ENCODE results near the gene MTG2.
A peak's percentile ranks its signal among the peaks of the same experiment; 100 is the strongest.
"Not testable (repeated sequence)": the region's sequence is repeated elsewhere in the genome, so short reads cannot be mapped to it uniquely, and the experiment has no call there.

Gene MTG2

DNA sequence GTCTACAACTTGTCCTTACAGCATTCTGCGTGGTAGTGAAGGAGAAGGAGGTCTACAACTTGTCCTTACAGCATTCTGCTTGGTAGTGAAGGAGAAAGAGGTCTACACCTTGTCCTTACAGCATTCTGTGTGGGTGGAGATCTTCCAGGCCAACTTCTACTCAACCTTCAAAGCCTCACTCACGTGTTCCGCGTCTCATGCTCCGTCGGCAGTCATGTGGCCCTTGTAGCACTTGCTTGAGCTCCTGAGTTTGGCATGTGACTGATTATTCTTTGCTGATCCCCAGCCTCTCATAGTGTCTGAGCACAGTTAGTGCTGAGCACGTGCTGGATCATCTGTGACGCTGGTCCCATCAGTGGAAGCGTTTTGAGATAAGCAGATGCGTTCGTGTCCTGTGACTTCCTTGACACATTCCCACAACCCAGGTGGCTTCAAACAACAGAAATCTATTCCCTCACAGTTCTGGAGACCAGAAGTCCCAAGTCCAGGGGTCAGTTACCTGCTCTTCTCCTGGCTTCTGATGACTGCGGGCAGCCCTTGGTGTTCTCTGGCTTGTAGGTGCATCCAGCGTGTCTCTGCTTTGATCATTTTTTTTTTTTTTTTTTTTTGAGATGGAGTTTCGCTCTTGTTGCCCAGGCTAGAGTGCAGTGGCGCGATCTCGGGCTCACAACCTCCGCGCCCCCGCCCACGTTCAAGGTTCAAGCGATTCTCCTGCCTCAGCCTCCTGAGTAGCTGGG lies 36.6 kb upstream of the MTG2 start:
- DNase-seq, result no peak

DNA sequence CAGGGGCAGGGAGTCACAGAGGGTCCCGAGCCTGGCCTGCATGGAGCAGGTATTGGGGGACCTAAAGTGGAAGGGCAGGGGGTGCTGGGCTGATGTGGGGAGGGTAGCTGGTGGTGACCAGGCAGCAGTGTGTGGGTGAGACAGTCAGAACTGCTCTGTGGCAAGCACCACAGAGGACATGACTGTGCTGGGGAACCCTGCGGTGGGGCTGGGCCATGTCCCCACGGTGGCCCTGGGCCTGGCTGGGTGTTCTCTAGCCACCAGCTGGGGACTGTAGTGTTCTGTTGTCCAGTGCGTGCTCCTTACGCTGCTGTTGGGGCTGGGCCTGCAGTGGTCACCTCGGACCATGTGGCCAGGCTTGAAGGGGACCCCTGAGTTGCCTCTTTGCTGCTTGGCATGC lies 35.7 kb upstream of the MTG2 start:
- no peak for DNase-seq

DNA sequence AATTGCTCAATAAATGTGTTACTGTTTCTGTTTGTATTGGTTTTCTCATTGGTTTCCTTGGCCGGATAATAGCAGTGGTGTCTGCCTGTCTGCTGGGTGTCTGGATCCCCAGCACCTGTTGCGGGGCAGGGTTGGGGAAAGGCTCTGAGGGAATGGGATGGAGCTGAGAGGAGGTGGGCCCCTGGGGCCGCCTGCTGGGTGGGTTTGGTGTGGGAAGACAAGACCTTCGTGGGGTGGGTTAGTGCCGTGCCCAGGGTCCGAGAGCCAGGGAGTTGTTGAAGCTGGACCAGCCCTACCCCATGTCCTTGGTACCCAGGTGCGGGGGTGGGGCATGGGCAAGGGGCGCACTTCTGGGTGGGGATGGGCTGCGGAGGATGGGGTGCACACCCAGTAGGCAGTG lies 35.3 kb upstream of the MTG2 start:
- no peak for DNase-seq

DNA sequence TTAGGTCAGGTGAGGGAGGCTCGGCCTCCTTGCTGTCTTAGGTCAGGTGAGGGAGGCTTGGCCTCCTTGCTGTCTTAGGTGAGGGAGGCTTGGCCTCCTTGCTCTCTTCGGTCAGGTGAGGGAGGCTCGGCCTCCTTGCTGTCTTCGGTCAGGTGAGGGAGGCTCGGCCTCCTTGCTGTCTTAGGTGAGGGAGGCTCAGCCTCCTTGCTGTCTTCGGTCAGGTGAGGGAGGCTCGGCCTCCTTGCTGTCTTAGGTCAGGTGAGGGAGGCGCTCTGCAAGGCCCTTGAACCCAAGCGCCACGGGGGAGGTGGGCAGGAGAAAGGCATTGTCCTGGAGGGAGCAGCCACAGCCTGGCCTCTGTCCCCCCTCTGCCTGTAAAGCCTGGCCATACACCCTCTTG lies 34.4 kb upstream of the MTG2 start:
- not testable (repeated sequence) for DNase-seq

DNA sequence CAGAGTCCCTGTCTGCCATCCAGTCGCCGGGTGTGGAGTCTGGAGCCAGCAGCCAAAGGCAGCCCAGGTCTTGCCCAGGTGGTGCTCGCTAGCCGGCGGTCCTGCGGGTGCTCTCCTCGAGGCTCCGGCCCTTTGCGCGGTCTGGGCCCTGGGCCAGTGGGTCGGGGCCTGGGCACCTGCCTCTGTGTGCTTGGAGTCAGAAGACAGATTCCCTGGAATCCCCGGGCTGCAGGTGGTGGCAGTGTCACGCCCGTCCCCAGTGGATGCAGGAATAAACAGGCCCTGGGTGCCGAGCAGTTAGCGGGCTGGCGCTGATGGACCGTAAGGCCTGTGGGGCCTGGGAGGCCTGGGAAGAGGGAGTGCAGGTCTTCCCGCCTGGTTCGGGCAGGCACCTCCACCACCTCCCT lies 33.9 kb upstream of the MTG2 start:
- no peak for DNase-seq

DNA sequence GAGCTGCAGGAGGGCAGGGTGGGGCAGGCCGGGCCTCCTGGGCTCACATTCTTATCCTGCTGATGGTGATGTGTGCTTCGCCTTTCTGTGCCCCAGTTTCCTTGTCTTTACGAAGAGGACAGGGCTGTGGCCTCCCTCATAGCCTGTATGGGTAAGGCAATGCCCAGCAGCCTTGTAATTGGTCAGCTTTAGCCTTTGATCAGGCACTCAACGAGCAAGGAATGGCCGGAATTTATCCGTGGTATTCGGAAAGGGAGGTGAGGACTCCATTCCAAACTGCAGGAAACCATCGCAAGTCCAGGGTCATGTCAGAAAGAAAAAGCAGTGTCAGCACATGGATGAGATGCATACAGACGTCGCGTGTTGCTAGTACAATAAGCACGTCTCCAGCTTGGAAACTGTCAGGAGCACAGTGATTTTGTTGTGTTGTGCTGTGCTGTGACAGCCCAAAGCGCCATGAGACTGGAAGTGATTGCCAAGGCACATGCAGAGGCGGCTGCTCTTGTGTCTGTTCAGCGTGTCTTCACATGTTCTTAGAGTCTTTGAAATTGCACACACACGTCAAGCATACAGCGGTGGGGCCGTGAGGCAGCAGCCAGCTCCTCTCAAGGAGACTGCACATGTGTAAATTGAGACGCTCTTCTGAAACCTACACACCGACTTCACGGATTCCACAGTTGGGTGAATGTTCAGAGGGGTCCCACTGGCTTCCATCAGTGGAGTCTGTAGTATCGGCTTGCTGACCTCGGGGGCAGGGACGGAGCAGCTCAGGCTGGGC lies 33.1 kb upstream of the MTG2 start:
- DNase-seq, result no peak

DNA sequence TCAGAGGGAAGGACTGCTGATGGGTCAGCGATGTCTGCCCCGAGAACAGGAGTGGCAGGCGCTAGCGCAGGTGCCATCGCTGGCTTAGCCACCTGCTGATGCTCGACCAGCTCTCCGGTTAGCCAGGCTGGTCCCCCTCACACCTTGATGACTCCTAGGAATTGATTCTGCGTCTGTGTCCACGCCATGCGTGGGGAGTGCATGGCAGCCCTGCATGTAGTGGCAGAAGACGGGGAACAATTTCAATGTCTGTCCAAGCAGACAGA lies 32.6 kb upstream of the MTG2 start:
- no peak for DNase-seq

DNA sequence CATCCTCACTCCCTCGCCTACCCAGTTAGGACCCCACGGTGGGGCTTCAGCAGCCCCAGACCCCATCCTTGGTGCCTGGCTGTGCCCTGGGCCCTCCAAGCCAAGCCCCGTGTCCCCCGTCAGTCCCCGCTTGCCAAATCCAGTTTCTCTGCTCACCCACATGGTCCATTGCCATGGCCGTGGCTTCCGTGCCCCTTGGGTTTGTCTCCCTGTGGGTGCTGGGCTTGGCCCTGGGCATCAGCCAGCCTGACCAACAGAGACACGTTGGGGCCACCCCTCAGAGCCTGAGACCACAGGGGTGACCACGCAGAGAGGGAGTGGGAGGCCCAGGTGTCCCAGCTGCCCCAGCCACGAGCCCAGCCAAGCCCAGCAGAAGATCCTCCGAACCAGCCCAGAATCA lies 31.6 kb upstream of the MTG2 start:
- DNase-seq, result no peak

DNA sequence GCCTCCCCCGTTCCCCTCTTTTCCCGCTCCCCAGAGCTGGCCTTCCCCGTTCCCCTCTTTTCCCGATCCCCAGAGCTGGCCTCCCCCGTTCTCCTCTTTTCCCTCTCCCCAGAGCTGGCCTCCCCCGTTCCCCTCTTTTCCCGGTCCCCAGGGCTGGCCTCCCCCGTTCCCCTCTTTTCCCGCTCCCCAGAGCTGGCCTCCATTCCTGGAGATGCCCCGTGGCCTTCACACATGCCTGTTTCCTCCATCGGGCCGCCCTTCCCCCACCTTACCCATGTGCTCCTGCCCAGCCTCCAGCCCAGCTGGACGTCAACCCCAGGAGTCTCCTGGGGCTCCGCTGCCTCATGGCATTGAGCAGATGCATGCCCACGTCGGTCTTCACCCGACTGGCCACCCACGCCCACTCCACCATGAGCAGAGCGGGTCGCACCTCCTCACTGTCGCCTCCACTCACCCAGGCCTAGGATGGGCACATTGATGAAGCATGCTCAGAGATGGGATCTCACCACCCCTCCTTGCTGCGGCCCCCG lies 30.9 kb upstream of the MTG2 start:
- DNase-seq, result no peak

DNA sequence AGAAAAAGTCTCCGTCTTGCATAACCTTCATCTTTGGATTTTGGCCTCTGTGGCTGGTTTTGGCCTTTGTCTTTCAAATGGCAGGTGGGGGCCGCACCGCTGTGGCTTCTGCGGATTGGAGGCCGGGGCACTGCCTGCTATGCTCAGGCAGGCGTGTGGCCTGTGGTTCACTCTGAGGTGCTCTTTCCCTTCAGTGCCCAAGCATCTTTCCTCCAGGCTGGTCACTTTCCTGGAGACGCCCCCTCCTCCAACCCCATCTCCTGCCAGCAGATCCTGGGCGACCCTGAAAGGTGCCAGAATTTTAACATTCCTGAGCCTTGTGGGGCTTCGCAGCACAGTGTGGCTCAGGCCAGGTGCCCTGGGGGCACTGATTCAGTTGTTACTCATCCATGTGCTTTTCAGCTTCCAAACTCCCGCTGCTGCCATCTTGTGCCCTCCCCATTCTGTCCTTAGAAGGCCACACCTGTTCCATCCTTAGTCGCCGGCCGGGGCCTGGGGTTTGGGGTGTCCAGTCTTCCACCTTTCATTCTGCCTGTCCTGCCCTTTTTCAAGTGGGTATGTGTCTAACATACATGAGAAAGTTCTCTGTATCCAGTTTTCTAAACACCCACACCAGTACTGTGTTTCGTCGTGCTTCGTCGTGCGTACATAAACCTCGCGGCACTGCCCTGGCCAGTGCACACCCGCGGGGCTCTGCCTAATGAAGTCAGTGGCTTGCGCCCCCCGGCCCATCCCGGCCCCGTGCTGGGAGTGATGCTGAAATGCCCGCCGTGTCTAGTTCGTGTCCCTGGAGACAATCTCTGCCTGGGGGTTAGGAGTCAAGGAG lies 27.2 kb upstream of the MTG2 start:
- DNase-seq, result no peak

DNA sequence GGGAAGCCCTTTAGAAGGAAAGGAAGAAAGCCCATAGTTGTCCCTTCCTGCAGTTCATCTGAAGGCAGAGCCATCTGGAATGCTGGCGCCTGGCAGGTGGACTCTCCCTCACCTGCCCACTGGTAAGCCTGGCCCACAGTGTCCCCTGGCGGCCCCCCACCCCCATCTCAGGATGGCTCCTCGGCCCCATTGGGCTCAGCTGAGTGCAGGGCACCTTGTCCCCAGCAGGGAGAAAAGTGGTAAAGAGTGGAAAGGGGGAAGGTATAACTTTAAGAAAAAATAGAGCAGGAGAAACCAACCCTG lies 26.6 kb upstream of the MTG2 start:
- DNase-seq, result no peak

DNA sequence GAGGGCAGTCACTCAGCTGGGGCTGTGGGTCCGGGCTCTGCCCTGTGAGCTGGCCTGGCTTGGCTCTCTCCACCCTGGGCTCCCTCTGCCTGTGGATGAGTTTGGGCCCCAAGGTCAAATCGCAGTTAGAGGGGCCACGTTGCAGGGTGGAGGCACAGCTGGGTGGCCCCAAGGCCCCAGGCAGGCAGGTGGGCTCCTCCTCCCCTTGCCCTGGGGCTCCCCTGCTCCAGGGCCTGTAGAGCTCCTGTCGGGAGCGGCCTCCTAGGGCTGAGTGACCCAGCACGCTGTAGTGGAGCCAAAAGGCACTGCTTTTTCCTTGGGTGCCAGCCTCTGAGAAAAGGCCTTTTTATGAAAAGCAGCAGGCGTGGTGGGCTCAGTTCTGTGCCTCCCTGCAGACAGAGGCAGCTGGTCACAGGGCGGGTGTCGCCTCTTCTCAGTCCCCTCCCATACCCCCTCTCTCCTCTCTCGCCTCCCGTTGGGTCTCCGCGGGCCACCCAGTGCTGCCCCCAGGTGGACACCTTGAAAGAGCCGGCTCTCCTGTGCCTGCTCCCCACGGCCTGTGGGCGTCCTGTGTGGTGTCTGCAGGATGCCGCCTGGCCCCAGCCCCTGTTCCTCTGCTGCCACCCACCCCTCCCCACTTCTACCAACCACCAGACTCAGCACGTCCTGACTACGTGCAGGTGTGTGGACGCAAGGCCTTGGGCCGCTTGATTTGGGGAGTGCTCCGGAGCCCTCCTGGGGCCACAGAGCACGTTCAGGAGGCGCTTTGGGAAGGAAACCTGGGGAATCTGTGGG lies 26.0 kb upstream of the MTG2 start:
- peak; percentile 45 for DNase-seq

DNA sequence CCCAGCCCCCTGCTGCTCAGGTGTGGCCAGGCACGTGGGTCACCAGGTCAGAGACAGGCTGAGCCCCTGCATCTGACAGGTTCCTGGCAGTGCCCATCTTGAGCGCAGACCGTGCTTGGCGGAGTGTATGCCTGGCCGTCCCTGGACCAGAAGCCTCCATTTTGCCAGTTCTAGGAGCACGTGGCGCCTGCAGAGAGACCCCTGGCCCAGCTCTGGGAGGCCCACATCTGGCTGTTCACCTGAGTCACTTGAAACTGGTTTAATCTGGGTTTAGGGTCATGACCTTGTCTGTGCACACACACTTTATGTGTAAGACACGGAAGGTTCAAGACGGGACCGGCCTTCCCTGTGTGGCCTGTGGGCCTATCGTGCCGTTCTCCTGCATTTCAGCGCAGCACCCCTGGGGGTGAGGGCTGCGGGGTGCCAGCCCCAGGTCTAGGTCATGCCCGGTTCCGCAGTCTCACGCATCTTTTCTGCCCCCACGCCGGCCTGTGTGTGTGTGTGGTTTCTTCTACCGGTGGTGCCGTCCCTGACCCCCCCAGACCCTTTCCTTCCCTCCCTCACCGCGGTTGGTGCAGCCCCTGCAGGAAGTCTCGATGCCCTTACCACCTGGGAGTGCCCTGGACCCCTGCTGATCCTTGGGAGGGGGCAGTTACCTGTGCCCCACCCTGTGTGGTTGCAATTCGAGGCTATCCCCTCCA lies 25.3 kb upstream of the MTG2 start:
- no peak for DNase-seq

DNA sequence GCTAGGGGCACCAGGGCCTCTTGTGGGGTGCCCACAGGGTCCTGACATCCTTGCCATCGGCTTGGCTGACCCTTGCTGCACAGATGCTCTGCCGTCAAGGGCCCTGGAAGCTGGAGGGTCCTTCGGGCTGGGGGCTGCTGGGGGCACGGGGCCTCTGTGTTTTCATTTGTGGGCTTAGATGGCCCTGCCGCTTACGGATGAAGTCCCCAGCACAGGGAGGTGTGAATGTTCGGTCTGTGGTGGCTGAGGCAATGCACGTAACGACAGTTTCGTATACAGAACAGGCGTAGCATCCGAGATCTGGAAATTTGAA lies 24.8 kb upstream of the MTG2 start:
- no peak for DNase-seq

DNA sequence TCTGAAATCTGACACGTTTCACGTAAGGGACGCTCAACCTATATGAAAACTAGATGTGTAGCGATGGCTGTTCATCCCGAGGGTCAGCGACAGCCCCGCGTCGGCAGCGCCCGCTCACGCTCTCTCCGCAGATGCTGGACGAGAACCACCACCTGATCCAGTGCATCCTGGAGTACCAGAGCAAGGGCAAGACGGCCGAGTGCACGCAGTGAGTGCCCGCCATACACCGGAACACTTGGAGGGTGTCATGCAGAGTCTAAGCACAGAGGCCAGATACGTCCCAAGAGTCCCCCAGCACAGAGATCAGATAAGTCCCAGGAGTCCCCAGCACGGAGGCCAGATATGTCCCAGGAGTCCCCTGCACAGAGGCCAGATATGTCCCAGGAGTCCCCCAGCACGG lies 24.3 kb upstream of the MTG2 start:
- no peak for DNase-seq

DNA sequence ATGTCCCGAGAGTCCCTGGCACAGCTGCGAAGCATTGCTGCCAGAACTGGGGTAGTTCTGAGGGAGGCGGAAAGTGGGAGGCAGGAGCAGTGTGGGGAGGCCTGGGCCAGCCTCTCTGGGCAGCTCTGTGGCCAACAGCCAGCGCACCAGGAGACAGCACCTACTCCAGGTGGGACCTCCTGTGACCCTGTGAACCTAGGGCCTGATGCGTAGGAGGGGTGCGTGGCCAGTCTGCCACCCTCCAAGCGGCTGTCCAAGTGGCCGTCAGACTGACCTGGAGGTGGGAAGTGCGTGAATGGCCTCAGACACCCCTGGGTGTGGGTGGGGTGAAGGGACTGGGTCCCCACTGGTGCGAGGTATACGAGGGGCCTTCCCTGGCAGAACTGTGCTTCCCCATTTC lies 23.8 kb upstream of the MTG2 start:
- no peak for DNase-seq

DNA sequence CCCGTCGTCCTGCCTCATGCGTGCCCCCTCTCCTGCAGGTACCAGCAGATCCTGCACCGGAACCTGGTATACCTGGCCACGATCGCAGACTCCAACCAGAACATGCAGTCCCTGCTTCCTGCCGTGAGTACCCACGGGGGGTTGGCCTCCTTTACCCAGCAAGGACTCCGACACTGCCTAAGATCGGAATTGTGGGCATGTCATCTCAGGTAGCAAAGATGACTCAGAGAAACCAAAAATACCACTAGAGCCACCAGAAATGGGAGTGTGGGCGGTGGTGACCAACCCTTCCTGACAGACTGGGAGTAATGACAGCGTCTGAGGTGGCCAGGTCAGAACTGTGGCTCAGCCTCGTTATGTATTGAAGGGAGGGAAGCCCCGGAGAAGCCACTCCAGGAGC lies 23.0 kb upstream of the MTG2 start:
- no peak for DNase-seq

DNA sequence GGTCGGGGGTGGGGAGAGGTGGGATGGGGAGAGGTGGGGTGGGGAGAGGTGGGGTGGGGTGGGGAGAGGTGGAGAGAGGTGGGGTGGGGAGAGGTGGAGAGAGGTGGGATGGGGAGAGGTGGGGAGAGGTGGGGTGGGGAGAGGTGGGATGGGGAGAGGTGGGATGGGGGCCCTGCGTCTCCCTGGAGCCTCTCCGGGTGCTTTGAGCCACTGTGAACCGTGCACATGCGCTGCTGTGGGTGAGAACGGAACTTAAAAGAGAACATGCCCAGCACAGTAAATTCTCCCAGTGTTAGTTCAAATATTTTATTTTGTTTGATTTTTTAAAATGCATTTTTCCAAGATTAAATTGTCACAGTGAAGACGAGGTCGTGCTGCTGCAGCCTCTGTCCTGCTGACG lies 22.6 kb upstream of the MTG2 start:
- no peak for DNase-seq

DNA sequence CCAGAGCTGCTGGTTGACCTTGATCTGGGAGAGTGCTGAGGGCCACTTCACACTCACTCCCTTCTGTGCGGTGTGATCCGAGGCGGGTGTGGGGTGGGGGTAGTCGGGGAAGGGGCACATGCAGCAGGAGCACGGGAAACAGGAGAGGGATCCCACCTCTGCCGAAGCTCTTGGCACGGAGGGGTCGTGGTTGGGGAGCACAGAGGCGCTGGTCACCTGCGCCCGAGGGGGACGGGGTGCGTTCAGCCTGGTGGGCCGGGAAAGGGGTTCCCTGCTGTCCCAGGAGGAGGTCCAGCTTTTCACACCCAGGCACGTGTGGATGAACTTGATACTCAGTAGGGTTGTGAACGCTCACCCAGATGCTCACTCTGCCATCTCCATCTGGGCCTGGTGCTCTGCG lies 22.0 kb upstream of the MTG2 start:
- DNase-seq, result no peak

DNA sequence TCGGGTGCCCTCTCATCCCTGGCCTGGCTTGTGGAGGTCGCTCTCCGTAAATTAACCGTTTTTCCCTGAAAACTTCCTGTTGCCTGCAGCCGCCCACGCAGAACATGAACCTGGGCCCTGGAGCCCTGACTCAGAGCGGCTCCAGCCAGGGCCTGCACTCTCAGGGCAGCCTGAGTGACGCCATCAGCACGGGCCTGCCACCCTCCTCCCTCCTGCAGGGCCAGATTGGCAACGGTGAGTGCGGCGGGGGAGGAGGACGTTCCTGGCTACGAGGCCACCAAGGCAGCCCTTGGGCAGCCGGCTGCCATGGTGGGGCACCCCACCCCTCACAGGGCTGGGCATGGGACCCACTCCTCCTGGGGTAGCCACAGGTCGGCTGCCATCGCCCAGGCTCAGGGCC lies 21.5 kb upstream of the MTG2 start:
- DNase-seq, result no peak

DNA sequence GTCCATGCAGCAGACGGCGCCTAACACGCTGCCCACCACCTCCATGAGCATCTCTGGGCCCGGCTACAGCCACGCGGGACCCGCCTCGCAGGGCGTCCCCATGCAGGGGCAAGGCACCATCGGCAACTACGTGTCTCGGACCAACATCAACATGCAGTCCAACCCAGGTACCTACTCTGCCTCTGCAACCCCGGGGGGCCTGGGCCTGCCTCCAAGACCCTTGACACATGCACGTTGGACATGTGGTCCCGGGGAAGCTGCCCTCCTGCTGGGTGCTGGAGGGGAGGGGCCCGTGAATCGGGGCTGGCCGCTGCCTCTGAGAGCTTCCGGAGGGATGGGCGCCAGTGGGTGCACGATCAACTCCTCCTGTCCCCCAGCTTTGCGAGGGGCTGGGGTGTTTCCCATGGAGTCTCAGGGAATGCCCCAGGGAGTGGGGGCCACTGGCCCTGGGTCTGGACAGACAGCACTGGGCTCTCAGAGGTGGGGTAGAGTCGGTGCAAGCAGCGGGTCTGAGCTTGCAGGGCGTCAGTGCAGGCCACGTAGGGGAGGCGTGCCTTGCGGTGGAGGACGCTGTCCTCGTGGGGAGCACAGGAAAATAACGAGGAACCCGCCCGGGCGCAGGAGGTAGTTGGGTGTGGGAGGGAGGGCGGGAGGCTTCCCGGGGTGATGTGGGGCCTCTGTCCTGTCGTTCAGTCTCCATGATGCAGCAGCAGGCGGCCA lies 19.9 kb upstream of the MTG2 start:
- no peak for DNase-seq

DNA sequence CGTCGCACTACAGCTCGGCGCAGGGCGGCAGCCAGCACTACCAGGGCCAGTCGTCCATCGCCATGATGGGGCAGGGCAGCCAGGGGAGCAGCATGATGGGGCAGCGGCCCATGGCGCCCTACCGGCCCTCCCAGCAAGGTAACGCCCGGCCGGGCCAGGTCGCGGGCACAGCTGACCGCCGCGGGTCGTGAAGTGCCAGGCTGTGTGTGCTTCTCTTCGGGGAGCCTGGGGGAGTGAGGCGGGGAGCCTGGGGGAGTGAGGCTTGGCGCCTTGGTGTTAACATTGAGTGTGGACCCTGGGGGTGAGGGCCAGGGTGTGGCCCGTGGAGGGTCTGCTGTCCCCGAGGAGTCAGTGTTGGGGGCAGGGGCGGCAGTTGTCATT lies 19.4 kb upstream of the MTG2 start:
- DNase-seq, result no peak
